ENCODE data around the gene TEKT3. TPM values are rescaled to one million over a fixed set of nuclear protein-coding genes. Genes with fewer than 3 reads are reported as not detected.

TEKT3 gene
- total RNA-seq, 1 donor from 2014 or later = 0.16 TPM

DNA sequence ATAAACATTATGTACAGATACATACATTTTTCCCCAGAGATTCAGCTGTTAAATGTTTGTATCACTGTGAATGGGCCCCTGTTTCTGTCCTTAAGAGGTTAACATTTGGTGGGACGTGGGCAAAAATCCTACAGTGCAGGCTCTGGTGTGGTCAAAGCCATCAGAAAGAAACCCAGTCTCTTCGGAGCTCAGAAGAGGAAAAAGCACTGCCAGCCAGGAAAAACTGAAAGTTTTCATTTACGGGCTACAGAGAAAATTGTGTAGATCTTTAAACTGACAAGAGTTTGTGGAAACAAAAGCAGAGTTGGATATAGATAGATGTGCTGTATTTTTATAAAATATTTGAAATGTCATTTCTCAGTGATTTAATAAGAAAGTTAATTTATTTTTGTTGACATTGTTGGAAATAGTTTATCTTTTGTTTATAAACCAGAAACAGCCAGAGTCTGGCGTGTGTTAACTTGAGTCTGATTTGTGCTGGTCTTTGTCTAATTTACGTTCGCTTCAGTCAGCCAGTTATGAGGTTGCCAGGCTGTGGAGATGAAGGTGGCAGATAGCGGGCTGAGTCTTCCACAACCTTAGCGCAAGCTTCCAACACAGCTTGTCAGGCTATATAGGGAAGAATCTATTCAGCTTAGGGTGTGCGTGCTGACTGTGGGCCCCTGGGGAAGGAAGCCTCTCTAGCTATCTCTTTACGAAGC is 9.5 kb upstream of the TEKT3 start:
- intact Hi-C loops (cut with micrococcal nuclease) = no loop called here

DNA sequence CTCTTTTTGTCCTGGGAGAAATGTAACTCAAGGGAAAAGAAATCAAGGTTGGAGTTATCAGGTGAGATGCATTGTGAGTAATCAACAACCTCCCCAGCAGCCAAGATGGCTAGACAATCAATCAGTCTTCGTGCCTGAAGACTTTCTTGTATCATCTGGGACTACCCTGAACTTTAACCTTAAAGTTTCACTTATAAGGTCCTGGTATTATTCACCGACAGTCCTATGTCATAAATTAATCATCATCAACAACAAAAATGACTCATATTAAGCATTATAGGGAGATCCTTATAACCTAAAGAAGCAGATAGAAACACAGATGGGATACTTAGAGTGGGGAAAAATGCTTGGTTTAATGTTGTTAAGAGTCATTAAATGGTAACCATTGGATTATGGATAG is 7.7 kb upstream of the TEKT3 start:
- intact Hi-C loops (cut with micrococcal nuclease) = no loop called here

DNA sequence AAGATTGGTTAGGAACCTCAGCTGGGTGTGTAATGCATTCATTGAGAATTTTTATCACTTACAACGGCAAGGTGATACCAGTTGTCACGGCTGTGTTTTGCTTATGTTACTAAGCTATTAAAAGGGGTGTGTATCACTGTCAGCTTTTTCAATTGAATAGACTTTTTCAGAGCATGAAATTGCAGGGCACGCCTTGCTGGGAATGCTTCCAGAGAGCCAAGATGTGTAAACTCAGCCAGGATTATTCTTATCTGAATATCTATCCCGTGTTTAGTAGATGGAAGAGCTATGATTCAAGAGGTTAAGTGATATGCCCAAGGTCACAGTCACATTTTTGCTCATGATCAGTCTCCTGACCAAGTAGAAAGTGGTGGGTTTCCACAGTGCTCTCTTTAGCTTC is 6.6 kb upstream of the TEKT3 start:
- intact Hi-C loops (cut with micrococcal nuclease) = no loop called here

DNA sequence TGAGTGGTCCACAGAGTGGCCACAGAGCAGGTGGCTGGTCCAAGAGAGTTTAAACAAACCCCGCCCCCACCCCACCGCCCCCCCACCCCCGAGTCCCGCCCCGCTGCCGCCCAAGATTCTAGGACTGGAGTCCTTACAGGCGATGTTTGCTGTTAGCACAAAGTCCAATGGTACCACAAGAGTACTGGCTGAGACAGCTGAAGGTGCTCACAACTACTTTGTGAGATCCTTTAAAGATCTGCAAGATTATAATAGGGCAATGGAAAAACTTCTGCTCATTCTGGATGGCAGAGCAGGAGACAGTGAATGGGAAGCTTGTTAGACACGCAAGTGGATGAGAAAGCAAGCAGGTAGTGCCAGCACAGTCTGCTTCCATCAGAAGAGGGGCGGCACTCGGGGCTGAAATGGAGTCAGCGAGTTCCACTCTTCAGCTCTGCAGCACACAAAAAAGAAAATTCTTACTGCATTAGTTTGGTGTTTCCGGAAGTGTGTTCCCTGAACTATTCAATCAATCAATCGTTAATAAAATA is 4.7 kb upstream of the TEKT3 start:
- intact Hi-C loops (cut with micrococcal nuclease) = no loop called here

DNA sequence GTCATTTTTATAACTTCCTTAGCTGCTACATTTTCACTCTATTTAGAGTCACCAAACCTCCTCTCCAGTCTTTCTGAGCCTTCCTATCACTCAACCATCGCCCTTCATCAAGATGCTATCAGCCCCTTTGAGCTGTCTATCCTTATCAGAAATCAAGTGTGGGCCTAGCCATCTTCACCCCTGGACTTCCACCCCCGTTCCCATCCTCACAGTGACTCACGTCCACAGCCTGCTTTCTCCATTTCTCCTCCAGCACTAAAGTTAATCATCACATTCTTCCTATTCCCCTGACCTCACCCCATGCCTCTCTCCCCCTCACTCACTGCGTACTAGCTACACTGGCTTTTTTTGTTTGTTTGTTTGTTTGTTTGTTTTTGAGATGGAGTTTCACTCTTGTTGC is 2.4 kb upstream of the TEKT3 start:
- intact Hi-C loops (cut with micrococcal nuclease) = no loop called here

DNA sequence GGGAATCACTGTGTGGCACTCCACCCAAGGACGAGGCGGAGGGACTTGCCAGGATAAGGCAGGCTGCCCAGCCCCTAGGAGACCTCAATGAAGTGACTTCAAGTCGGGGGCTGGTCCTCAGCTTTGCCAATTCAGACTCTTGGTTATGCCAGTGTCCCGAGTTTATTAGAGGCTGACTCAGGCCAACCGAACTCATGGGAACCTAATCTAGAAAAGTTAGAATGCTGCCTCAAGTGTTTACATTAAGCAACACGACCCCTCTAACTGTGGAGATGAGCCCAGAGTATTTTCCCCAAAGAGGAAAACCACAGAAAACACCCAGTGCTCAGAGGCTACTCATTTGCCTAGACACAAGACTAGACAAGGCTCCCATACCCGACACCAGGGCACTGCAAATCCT is 1.1 kb upstream of the TEKT3 start:
- intact Hi-C loops (cut with micrococcal nuclease) = no loop called here

DNA sequence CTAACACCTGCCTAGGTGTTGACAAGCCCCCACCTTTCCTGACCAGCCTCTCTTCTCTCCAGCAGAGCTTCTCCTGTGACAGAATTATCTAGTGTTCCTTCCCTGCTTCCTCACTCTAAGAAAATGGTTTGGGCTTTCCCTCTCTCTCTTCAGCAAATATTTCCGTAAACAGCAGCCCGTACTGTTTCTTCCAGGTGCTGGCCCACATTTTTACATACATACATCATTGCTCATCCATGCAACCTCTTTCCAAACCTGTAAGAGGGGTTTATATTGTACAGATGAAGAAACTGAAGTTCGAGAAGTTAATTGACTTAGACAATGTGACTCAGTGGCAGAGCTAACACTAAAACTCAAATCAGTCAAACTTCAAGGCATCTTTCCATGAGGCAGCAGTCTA is 569 bp upstream of the TEKT3 start:
- intact Hi-C loops (cut with micrococcal nuclease) = no loop called here

DNA sequence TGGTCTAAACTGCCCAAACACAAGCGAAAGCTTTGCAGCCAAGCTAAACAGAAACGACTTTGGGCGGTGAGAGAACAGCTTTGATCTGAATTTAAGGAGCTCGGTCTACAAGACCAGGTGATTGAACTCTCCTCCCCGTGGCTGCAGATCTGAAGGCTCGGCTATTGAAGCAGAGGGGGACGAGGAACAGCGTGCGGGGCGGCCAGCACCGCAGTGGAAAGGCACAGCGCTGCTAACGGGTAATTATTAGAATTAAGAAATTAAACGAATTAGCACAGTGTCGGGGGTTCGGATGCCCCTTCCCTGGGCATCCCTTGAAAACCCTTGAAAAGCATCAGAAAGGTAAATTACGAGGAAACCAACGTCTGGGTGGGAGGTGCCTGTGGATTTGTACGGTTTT is 431 bp downstream of the TEKT3 start:
- intact Hi-C loops (cut with micrococcal nuclease) = no loop called here

DNA sequence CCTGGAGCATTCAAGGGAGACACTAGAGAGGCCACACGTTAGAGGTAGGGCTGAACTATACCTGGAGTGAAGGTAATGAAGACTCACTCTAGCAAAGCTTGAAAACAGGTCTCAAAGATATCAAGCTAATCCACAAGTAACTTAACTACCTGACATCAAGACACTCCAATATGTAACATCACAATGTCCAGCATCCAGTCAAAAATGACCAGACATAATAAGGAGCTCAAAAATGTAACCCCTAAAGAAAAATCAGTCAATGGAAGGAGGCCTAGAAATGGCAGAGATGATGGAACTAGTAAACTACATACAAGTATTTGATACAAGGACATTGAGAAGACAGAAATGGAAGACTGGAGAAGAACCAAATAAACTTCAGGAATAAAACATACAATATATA is 6.0 kb downstream of the TEKT3 start:
- intact Hi-C loops (cut with micrococcal nuclease) = no loop called here

DNA sequence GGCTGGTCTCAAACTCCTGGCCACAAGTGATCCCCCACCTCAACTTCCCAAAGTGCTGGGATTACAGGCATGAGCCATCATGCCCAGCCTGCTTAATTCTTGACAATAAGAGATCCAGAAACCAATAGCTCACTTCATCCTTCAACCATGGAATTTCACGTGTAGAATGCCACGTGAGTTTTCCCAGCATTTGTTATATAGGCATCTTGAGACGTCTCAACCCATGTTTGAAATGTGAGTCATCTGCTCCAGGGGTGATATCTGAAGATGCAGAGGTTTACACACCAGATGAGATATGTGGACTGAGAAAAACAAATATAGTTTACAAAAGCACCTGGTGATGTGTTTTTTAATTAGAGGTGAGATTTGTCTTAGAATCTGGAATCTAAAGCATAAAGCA is 7.1 kb downstream of the TEKT3 start:
- intact Hi-C loops (cut with micrococcal nuclease) = no loop called here

DNA sequence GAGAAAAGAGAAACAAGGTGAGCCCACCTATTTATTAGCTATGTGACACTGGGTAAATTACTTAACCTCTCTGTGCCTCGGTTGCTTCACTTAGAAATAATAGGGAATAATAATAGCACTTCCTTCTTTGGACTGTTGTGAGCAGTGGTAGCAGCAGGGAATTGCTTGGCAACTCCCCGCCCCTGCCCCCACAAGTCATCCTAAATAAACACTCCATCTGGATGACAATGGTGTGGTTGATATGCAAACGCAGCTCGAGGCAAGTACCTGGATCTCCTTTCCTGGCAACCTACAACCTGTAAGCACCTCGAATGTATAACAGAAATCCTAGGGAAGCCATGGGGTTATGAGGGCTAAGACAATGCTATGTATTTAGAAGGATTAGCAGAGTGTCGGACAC is 9.1 kb downstream of the TEKT3 start:
- intact Hi-C loops (cut with micrococcal nuclease) = no loop called here

DNA sequence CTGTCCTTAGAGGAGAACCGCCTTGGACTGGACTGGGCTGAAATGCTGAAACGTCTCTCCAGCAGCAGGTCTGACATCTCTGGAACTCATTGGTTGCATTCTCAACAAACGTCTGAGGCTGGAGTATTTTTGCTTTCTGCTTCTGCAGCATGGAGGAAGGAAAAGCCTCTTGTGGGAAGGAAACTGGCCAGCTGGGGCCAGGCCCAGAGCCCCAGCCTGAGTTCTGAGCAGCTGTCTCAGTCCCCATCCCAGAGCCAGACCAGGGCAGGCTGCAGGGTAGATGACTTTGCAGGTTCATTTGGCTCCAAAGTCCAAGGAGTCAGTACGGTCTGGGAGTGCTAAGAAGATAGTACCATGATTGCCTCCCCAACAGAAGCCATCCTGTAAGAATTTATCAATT is 18.3 kb downstream of the TEKT3 start:
- intact Hi-C loops (cut with micrococcal nuclease) = no loop called here

DNA sequence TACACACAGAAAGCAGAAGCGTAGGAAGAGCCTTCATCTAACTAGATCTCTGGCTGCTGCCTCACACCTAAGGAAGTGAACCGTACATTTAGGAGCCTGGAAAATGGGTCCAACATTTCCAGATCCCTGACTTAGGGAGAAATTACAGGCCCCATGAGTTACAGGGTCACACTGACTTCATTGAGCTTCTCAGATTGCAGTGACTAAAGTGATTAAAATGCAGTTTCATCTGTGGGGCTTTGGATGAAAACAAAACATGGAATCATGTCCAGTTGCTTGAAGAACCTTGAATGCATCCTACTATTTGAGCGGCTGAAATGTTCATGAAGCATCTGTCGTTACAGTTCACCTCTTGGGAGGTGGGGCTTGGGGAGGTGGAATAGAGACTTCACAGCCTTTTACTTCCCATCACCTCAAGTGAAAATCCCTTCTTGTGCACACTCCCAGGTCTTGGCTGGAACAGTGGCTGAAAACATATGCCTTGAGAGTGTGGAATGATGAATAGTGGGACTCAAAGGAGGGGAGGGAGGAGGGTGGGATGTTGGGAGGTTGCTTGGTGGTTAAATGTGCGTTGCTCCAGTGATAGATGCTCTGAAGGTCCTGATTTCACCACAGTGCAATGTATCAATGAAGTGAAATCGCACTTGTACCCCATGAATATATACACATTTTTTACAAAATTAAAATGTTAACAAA is 19.7 kb downstream of the TEKT3 start:
- intact Hi-C loops (cut with micrococcal nuclease) = no loop called here

DNA sequence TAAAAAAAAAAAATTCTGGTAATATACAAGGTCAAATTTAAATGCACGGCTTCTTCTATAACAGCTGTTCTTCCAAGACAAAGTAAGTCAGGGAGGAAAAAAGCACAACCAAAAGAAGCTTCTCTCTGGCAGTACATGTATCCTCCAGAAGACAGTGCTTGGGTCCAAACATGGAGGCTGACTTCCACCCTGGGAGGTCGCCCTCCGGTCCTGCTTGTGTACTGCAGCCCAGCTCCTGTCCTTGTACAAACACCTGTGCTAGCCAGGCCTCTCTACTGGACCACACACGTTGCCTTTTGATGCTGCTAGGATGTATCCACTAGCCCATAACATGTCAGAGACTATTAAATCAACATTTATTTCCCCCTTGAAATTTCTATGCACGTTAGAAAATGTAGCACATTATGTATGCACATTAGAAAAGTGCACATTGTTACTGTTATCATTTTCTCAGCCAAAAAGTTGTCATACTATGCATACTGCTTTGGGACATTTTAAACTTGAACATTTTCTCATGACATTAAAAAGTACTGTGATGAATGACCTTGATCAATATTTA is 21.9 kb downstream of the TEKT3 start:
- intact Hi-C loops (cut with micrococcal nuclease) = no loop called here

DNA sequence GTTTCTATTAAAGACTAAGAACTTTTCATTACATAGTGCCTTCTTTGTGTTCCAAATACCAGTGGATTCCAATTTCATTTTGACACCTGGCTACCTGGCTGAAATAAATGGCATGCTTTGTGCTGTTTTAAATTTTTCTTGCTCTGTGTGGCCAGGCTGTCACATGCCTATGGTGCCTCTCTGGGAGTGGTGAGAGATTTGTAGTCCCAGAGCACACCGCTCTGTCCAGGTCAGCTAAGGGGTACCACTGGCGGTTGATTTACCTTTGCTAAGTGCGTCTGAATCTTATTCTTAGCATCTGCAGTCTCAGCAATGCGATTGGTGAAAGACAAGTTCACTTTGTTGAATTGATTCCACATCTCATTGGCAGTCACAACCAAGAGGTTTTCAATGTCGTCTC is 29.4 kb downstream of the TEKT3 start:
- intact Hi-C loops (cut with micrococcal nuclease) = no loop called here

DNA sequence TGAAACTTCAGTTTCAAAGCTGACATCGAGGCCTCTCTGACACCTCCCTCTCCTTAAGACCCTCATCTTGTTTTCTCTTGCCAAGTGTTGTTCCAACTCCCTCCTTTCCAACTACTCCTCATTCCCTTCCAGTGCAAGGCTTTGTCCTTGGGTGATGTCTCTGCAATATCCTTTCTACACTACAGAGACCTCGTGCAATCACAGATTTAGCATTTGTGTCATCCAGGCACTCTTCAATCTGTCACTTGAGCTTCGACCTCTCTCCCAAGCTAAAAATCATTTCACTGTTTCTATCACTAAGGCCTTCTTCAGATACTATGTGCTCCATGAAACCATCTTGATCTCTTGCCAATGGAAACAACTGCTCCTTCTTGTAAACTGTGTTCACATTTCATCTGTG is 31.6 kb downstream of the TEKT3 start:
- intact Hi-C loops (cut with micrococcal nuclease) = no loop called here

DNA sequence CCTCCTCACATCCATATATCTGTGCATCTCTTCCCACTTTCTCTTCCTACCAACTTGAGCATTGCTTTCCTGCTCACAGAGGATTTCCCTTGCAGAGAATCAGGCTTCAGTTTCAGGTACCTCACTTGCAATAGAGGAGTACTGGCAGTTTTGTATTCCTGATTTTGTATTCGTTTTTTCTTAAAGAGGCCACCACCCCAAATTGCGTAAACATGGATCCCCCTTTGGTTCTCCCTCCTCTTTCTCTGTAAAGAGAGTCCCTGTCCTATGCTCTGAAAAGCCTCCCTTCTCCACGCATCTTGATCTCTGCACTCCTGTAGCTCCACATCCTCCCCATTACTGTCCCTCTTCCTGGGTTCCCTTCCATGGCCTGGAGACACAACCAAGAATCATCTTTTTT is 32.2 kb downstream of the TEKT3 start:
- intact Hi-C loops (cut with micrococcal nuclease) = no loop called here

DNA sequence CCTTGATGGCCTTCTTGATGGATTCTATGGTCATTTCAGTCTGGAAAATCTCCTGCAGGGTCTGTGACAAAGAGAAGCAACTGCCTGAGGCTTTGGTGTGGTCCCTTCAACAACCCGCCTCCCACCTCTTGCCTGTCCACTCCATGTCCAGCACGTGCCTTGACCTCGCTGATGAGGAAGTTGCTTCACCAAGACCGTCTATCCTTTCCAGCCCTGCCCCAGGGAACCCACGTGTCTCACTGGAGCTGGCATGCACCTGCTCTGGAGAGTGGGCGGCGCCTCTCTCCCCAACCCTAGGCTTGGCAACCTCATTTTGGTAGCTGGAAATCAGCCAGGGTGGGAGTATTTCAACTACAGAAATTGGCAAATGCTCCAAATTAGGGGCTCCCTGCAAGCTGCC is 32.6 kb downstream of the TEKT3 start:
- intact Hi-C loops (cut with micrococcal nuclease) = no loop called here

DNA sequence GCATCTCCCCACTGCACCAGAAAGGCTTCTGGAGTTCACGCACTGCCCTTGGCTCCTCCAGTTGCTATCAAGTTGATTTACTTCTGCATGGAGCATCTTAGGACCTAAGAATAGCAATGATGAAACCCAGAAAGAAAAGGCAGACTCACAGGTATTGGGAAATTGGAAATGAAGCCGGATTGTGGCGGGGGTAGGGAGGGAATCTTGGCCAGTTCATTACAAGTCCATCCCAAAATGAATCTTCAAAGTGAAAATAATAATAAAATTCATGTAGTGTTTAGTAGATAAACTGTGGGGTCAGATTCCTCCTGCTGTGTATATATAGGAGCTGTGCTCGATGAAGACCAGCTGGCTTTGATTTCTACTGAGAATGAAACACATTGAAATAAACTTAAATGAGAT is 33.7 kb downstream of the TEKT3 start:
- intact Hi-C loops (cut with micrococcal nuclease) = no loop called here

DNA sequence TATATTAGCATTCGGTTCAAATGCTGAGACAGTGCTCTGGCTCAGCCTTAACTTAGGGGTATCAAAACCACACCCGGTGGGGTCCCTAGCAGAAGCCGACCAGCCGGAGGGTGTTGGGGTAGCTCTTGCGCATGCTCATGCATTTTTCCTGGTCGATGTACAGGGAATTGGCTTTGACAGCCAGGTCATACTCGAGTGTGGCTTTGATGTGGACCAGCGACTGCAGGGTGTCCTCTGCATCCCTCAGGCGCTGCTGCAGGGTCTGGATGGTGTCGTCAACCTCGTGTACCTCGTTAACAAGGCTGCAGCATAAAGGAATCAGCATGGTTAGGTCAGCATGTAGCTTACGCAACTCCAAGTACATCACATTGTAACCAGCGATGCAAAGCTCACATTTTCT is 37.5 kb downstream of the TEKT3 start:
- intact Hi-C loops (cut with micrococcal nuclease) = no loop called here

DNA sequence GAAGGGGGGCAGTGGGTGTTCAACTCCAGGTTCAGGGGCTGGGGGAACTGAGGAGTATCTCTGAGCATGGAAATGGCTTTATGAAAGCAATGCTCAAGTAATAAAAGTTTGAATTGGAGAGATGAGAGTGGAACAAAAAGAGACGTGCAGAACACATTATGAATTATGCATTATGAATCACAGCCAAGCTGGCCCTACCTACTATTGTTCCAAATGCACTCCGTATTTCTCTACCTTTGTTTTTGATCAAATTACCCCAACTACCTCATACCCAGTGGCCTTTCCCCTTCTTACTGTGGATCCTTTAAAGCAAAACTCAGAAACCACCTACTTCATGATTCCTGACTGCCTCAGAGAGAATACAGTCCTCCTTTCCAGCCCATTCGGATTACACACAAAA is 38.1 kb downstream of the TEKT3 start:
- intact Hi-C loops (cut with micrococcal nuclease) = no loop called here

DNA sequence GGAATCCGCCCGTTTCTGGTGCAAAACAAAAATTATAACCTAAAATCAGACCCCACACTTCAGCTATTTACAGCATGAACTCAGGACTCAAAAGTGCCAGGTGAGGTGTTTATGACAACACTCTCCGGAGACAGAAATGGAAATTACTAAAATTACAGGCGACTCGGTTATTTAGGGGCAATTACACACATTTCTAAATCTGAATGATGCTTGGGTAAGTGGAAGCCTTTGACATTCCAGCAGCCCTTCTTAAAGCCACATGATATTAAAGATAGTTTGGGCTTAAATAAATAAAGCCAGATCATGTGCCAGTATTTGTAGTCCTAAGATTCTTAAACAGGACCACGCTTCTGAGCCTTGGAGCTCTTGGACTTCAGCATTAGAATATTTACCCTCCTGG is 39.6 kb downstream of the TEKT3 start:
- intact Hi-C loops (cut with micrococcal nuclease) = no loop called here

DNA sequence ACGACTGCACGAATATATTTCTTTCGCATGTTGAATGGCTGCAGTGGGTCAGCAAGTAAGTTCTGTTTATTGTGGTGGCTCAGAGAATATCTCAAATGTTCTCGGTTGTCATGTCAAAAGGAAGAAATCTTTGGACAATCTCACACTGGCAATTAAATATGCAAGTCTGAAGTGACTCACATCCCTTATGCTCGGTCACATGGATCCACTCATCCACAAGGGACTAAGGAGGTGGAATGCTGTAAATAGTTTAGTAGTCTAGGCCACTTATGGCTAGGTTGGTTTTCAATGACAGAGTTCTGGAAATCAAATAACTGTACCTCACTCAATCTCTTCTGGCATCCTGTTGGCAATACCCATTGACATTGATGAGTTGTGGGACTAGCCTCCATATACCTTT is 43.2 kb downstream of the TEKT3 start:
- intact Hi-C loops (cut with micrococcal nuclease) = no loop called here
